GM19395 (cell line): Measurements from ENCODE around the gene RPS18.
"Not testable (repeated sequence)": the region's sequence is repeated elsewhere in the genome, so short reads cannot be mapped to it uniquely, and the experiment has no call there.

Experiments used
- ATAC-seq: cut with Tn5 transposase; IDR thresholded peaks from one replicate; pipeline ENCODE4 v1.9.1; 2021; ENCODE audit warnings: mild to moderate bottlenecking, moderate library complexity; ENCODE audit not compliant: unreplicated experiment

Gene RPS18

GRCh38 chr6:33272275-33273128 is 627 bp downstream of the RPS18 start:
- peak; percentile 7 for ATAC-seq

GRCh38 chr6:33273129-33273923 is 1.5 kb downstream of the RPS18 start:
- no peak for ATAC-seq

GRCh38 chr6:33273924-33274902 is 2.3 kb downstream of the RPS18 start:
- no peak for ATAC-seq

- not testable (repeated sequence) for ATAC-seq
These were observed 4.1 kb downstream of the RPS18 start for GRCh38 chr6:33275795-33276580.

- ATAC-seq = no peak
These were observed 4.6 kb downstream of the RPS18 start for GRCh38 chr6:33276581-33276863.

GRCh38 chr6:33276864-33277662 is 5.2 kb downstream of the RPS18 start, which contains the start of gene B3GALT4:
B3GALT4 (plus strand) TSS chr6:33277123; CDS start chr6:33277420, 297 bp downstream.
- ATAC-seq = peak; percentile 58

GRCh38 chr6:33277663-33278391 is 6.0 kb downstream of the RPS18 start:
- no peak for ATAC-seq

GRCh38 chr6:33278392-33278741 is 6.5 kb downstream of the RPS18 start:
- no peak for ATAC-seq

- no peak for ATAC-seq
These were observed 6.9 kb downstream of the RPS18 start for GRCh38 chr6:33278810-33279209.

- ATAC-seq = no peak
These were observed 7.4 kb downstream of the RPS18 start for GRCh38 chr6:33279257-33279695.

GRCh38 chr6:33279971-33280511 is 8.2 kb downstream of the RPS18 start:
- no peak for ATAC-seq

GRCh38 chr6:33280539-33280938 is 8.7 kb downstream of the RPS18 start:
- ATAC-seq = no peak

- not testable (repeated sequence) for ATAC-seq
These were observed 13.3 kb downstream of the RPS18 start for GRCh38 chr6:33285214-33285613.

- no peak for ATAC-seq
These were observed 15.4 kb downstream of the RPS18 start for GRCh38 chr6:33286946-33287914.

GRCh38 chr6:33288141-33288920 is 16.5 kb downstream of the RPS18 start:
- no peak for ATAC-seq
